OCI-LY1 (cell line): ENCODE data around the gene UBQLN4.

Experiments
- EZH2 ChIP-seq: fragments of 200-600 bp; sonication (generic), shearing (Covaris generic); IDR thresholded peaks from 2 replicates; pipeline ENCODE4 v1.8.0; 2017; ENCODE audit warnings: borderline replicate concordance, mixed run types, mild to moderate bottlenecking, antibody characterized with exemption, low read length, moderate library complexity, mixed read lengths
- TF ChIP-seq, protein P1 (sequence below): fragments of 200-600 bp; sonication (generic), shearing (Covaris generic); IDR thresholded peaks from 2 replicates; pipeline ENCODE4 v1.5.1; 2017; ENCODE audit warnings: mild to moderate bottlenecking, antibody characterized with exemption, low read length, moderate library complexity, mixed read lengths

DNA sequence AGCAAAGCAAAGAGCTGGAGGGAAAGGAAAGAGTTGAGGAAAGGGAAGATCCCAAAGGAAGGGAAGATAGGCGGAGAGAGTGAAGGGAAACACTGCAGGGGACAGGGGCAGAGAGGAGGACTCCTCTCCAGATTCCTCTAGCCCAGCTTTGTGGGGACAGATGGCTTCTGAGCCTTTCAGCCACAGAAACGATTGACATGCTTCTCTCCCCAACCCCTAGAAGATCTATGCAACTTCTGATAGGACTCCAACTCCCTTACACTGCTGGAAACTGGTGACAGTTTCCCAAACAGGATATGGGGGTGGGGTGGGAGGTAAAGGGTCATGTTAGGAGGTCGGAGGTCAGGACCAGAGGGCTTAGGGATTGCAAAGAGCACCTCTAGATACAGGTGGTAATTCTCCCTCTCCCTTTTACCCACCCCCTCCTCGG is 22.2 kb upstream of the UBQLN4 start:
- TF ChIP-seq, protein P1, sequence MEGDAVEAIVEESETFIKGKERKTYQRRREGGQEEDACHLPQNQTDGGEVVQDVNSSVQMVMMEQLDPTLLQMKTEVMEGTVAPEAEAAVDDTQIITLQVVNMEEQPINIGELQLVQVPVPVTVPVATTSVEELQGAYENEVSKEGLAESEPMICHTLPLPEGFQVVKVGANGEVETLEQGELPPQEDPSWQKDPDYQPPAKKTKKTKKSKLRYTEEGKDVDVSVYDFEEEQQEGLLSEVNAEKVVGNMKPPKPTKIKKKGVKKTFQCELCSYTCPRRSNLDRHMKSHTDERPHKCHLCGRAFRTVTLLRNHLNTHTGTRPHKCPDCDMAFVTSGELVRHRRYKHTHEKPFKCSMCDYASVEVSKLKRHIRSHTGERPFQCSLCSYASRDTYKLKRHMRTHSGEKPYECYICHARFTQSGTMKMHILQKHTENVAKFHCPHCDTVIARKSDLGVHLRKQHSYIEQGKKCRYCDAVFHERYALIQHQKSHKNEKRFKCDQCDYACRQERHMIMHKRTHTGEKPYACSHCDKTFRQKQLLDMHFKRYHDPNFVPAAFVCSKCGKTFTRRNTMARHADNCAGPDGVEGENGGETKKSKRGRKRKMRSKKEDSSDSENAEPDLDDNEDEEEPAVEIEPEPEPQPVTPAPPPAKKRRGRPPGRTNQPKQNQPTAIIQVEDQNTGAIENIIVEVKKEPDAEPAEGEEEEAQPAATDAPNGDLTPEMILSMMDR = no peak
- no peak for TF ChIP-seq EZH2
